A549 (cell line): Measurements from ENCODE around the gene SOX5. TPM values are rescaled to one million over a fixed set of nuclear protein-coding genes. Genes with fewer than 3 reads are reported as not detected.

Experiments
- ATAC-seq, 2 experiments: fragments of 200-7000 bp in 1 of 2; fragments of >200 bp in 1 of 2; cut with Nextera tagmentation in 1 of 2; cut with Tn5 transposase in 1 of 2; 3 replicates each; pipeline versions ENCODE4 v1.8.0 to v1.9.1; 2018 to 2020; ENCODE audit warnings: mild to moderate bottlenecking in 1 of 2, moderate library complexity in 1 of 2
- CTCF ChIA-PET: fragments of 300-600 bp; sonication (Branson Sonifier 250); formaldehyde crosslinking; extraction: SDS; loops from one replicate; lab custom pipeline; 2021; ENCODE audit warnings: antibody characterized with exemption, inconsistent platforms; lab: Yijun Ruan, JAX
- POLR2A ChIA-PET: fragments of 350-600 bp; formaldehyde crosslinking; extraction: SDS; loops from one replicate; lab custom pipeline; 2021; ENCODE audit warnings: antibody characterized with exemption, inconsistent platforms; lab: Yijun Ruan, JAX
- DNase-seq, 2 experiments: peaks; one replicate each; pipeline versions ENCODE4 v3.0.0 to v3.0.0-alpha.2; 2011 to 2016; ENCODE audit warnings: low read depth in 1 of 2, low spot score in 1 of 2
- FAIRE-seq: peaks from 2 replicates; lab custom pipeline; 2011; peaks lifted over from hg19 to GRCh38; lab: Jason Lieb, UNC
- H3K27ac ChIP-seq, 2 experiments: fragments of >200 bp; sonication (Bioruptor Twin); formaldehyde crosslinking; 3 replicates each; pipeline ENCODE4 v1.5.1; 2016 to 2017
- H3K4me1 ChIP-seq: fragments of >200 bp; sonication (Bioruptor Twin); formaldehyde crosslinking; 3 replicates; pipeline ENCODE4 v1.6.1; 2016
- H3K4me2 ChIP-seq: fragments of >200 bp; sonication (Bioruptor Twin); formaldehyde crosslinking; 3 replicates; pipeline ENCODE4 v1.6.1; 2016
- H3K4me3 ChIP-seq: fragments of >200 bp; sonication (Bioruptor Twin); formaldehyde crosslinking; 3 replicates; pipeline ENCODE4 v1.5.1; 2016
- H3K9me3 ChIP-seq: fragments of >200 bp; sonication (Bioruptor Twin); formaldehyde crosslinking; 3 replicates; pipeline ENCODE4 v1.6.1; 2016
- BHLHE40 ChIP-seq: IDR thresholded peaks from 2 replicates; pipeline ENCODE4 v1.6.1; 2012; ENCODE audit warnings: low read depth, low read length, inconsistent platforms
- CEBPB ChIP-seq, 2 experiments: fragments of >200 bp in 1 of 2; sonication (Bioruptor Twin) in 1 of 2; formaldehyde crosslinking in 1 of 2; IDR thresholded peaks; 2 replicates each; pipeline ENCODE4 v1.6.1; 2012 to 2016
- CHD2 ChIP-seq: fragments of 150-350 bp; IDR thresholded peaks from 2 replicates; pipeline ENCODE4 v1.6.1; 2014; ENCODE audit warnings: low read length; ENCODE audit not compliant: partially characterized antibody
- CHD4 ChIP-seq: fragments of 200-600 bp; sonication (generic); IDR thresholded peaks from 2 replicates; pipeline ENCODE4 v1.6.1; 2016; ENCODE audit warnings: antibody characterized with exemption, mild to moderate bottlenecking, borderline replicate concordance
- CTCF ChIP-seq: fragments of >200 bp; sonication (Bioruptor Twin); formaldehyde crosslinking; IDR thresholded peaks from 3 replicates; pipeline ENCODE4 v1.5.1; 2016
- EHMT2 ChIP-seq: fragments of 200-600 bp; sonication (generic); IDR thresholded peaks from 2 replicates; pipeline ENCODE4 v1.6.1; 2016; ENCODE audit warnings: antibody characterized with exemption, low read depth, mild to moderate bottlenecking, moderate library complexity
- ELK1 ChIP-seq: fragments of 150-350 bp; IDR thresholded peaks from 2 replicates; pipeline ENCODE4 v1.6.1; 2014; ENCODE audit warnings: low read depth, mild to moderate bottlenecking, low read length
- EP300 ChIP-seq, 2 experiments: fragments of >200 bp; sonication (Bioruptor Twin); formaldehyde crosslinking; IDR thresholded peaks; 2 replicates in 1 of 2; 3 replicates in 1 of 2; pipeline ENCODE4 v1.6.1; 2016 to 2017
- FOSB ChIP-seq: fragments of 250-450 bp; sonication (Bioruptor Pico); IDR thresholded peaks from 2 replicates; pipeline ENCODE4 v1.5.0; 2020; ENCODE audit warnings: mild to moderate bottlenecking, moderate library complexity
- FOXS1 ChIP-seq: fragments of 250-450 bp; sonication (Bioruptor Pico); IDR thresholded peaks from 2 replicates; pipeline ENCODE4 v1.5.0; 2020; ENCODE audit warnings: mild to moderate bottlenecking, moderate library complexity
- GATA3 ChIP-seq: IDR thresholded peaks from 2 replicates; pipeline ENCODE4 v1.6.1; 2012; ENCODE audit warnings: borderline replicate concordance
- HDAC2 ChIP-seq: fragments of 200-600 bp; sonication (generic); IDR thresholded peaks from 2 replicates; pipeline ENCODE4 v1.6.1; 2016
- HMGXB4 ChIP-seq: fragments of 250-450 bp; sonication (Bioruptor Pico); IDR thresholded peaks from 2 replicates; pipeline ENCODE4 v1.5.0; 2021; ENCODE audit warnings: mild to moderate bottlenecking, moderate library complexity, borderline replicate concordance
- HOXA7 ChIP-seq: fragments of 250-450 bp; sonication (Bioruptor Pico); IDR thresholded peaks from 2 replicates; pipeline ENCODE4 v1.5.0; 2020; ENCODE audit warnings: mild to moderate bottlenecking, moderate library complexity
- JUN ChIP-seq, 2 experiments: fragments of >200 bp; sonication (Bioruptor Twin); formaldehyde crosslinking; IDR thresholded peaks; 2 replicates in 1 of 2; 3 replicates in 1 of 2; pipeline ENCODE4 v1.6.1; 2016 to 2017
- JUNB ChIP-seq: fragments of >200 bp; sonication (Bioruptor Twin); formaldehyde crosslinking; IDR thresholded peaks from 2 replicates; pipeline ENCODE4 v1.6.1; 2016
- KDM1A ChIP-seq: fragments of 200-600 bp; sonication (generic); IDR thresholded peaks from 2 replicates; pipeline ENCODE4 v1.6.1; 2016; ENCODE audit warnings: low read depth, mild to moderate bottlenecking
- MAZ ChIP-seq: fragments of 150-350 bp; IDR thresholded peaks from 2 replicates; pipeline ENCODE4 v1.6.1; 2014; ENCODE audit warnings: antibody characterized with exemption, low read depth, low read length, borderline replicate concordance
- NFE2L2 ChIP-seq: fragments of 150-350 bp; conservative IDR thresholded peaks from 2 replicates; pipeline ENCODE4 v1.6.1; 2014; ENCODE audit warnings: low read length
- PBX3 ChIP-seq: IDR thresholded peaks from 2 replicates; pipeline ENCODE4 v1.6.1; 2012
- PHF8 ChIP-seq: fragments of 200-600 bp; sonication (generic); IDR thresholded peaks from 2 replicates; pipeline ENCODE4 v1.6.1; 2016; ENCODE audit warnings: low read depth, mild to moderate bottlenecking, antibody characterized with exemption, moderate library complexity, borderline replicate concordance
- RARB ChIP-seq: fragments of 250-450 bp; sonication (Bioruptor Pico); IDR thresholded peaks from 2 replicates; pipeline ENCODE4 v1.8.0; 2021; ENCODE audit warnings: mild to moderate bottlenecking, moderate library complexity
- RFX5 ChIP-seq: fragments of 450-650 bp; IDR thresholded peaks from 2 replicates; pipeline ENCODE4 v1.7.1; 2014; ENCODE audit warnings: antibody characterized with exemption, mild to moderate bottlenecking, moderate library complexity
- SMC3 ChIP-seq: fragments of >200 bp; sonication (Bioruptor Twin); formaldehyde crosslinking; IDR thresholded peaks from 3 replicates; pipeline ENCODE4 v1.6.1; 2018; ENCODE audit warnings: inconsistent platforms
- TP53 ChIP-seq: fragments of 250-450 bp; sonication (Bioruptor Pico); IDR thresholded peaks from 2 replicates; pipeline ENCODE4 v1.5.0; 2021; ENCODE audit warnings: mild to moderate bottlenecking, moderate library complexity
- USF2 ChIP-seq: fragments of 450-650 bp; IDR thresholded peaks from 2 replicates; pipeline ENCODE4 v1.6.1; 2014; ENCODE audit warnings: antibody characterized with exemption
- ZNF302 ChIP-seq: fragments of 250-450 bp; sonication (Bioruptor Pico); IDR thresholded peaks from 2 replicates; pipeline ENCODE4 v1.9.0; 2021; ENCODE audit warnings: inconsistent platforms, mild to moderate bottlenecking, moderate library complexity
- ZSCAN20 ChIP-seq: fragments of 250-450 bp; sonication (Bioruptor Pico); IDR thresholded peaks from 2 replicates; pipeline ENCODE4 v1.8.0; 2022; ENCODE audit warnings: mild to moderate bottlenecking, moderate library complexity
- WGBS: methylation state at CpG from one replicate; pipeline ENCODE4 v1.1.6; 2017; ENCODE audit errors: missing lambda C conversion rate; 5-methylcytosine and 5-hydroxymethylcytosine counted together
- polyA plus RNA-seq, 4 experiments: library from polyadenylated mRNA; depleted of rRNA in 3 of 4; stranded (reverse); fragments of >200 nt; fragmentation: RNase III in 1 of 4; extraction: RNeasy Plus Mini Kit Qiagen cat#74134 plus additional on column Dnase treatment in 1 of 4; gene quantifications; 2 replicates in 3 of 4; 3 replicates in 1 of 4; pipeline ENCODE4 v1.2.3, GENCODE V29; 2011 to 2017

The SOX5 gene
- polyA plus RNA-seq, 2 of the 4 experiments (the other 2 are of a cell fraction) = not detected

- POLR2A ChIA-PET = no interaction called here
- WGBS = 3% methylated on average over 3 of the region's 3 CpGs
- TF ChIP-seq CHD4 (no peak), BHLHE40 (no peak), GATA3 (no peak), EHMT2 (no peak), USF2 (no peak), ZSCAN20 (CRISPR knock-in tag) (no peak), HOXA7 (no peak), SMC3 (no peak), CHD2 (no peak), KDM1A (no peak), RARB (CRISPR knock-in tag) (no peak), FOSB (CRISPR knock-in tag) (no peak), JUNB (no peak), CEBPB (IDR thresholded peaks at IDR 0.05) (no peak), CTCF (no peak)
- H3K9me3 ChIP-seq = no peaks in the 10 kb centered on the region
- DNase-seq (no peak), FAIRE-seq (no peak), ATAC-seq (no peak)
- no peaks in the 10 kb centered on the region for H3K4me1 ChIP-seq
- H3K27ac ChIP-seq = no peak overlapping the region
- CTCF ChIA-PET = no interaction called here
- no peak overlapping the region for H3K4me2 ChIP-seq
- H3K4me3 ChIP-seq = no peak overlapping the region
Observed at GRCh38 chr12:23899434-23899833, 50.0 kb downstream of the SOX5 start.

GRCh38 chr12:23898121-23898520 lies 51.3 kb downstream of the SOX5 start:
- FAIRE-seq = no peak
- ATAC-seq = no peak
- 0% methylated on average over 1 of the region's 1 CpG for WGBS
- no peak for TF ChIP-seq HDAC2
- no peak for TF ChIP-seq MAZ
- TF ChIP-seq FOXS1 (CRISPR knock-in tag) = no peak
- TF ChIP-seq TP53 = no peak
- TF ChIP-seq ELK1 = no peak
- TF ChIP-seq CTCF = no peak
- no peak for TF ChIP-seq EP300 (IDR thresholded peaks at IDR 0.05)
- no peak for TF ChIP-seq JUNB
- TF ChIP-seq HMGXB4 (CRISPR knock-in tag) = no peak
- TF ChIP-seq ZNF302 (CRISPR knock-in tag) = no peak
- no peak for TF ChIP-seq GATA3
- no peak for TF ChIP-seq PHF8
- no peak for TF ChIP-seq JUN (IDR thresholded peaks at IDR 0.05)
- no peak for TF ChIP-seq NFE2L2
- no peak for TF ChIP-seq PBX3
- no peak for TF ChIP-seq RFX5

More at GRCh38 chr12:23898121-23898520, 51.3 kb downstream of the SOX5 start:
- ChIA-PET POLR2A (no interaction called here), CTCF (no interaction called here)
- Histone ChIP-seq H3K4me1 (no peaks in the 10 kb centered on the region), H3K4me3 (no peak overlapping the region), H3K4me2 (no peak overlapping the region), H3K9me3 (no peaks in the 10 kb centered on the region), H3K27ac (no peak overlapping the region)
- DNase-seq = no peak
